Right cardiac atrium (tissue), 5 donors: ENCODE measurements around the gene R3HDM1. TPM values are rescaled to one million over a fixed set of nuclear protein-coding genes. Genes with fewer than 3 reads are reported as not detected.

ENCODE experiments used
- ATAC-seq, 2 donors: fragments of 200-7000 bp; cut with Tn5 transposase; one replicate each; pipeline versions ENCODE4 v1.8.0 to v1.9.1; 2020; ENCODE audit warnings: moderate library complexity in 2 of 2, mild to moderate bottlenecking in 1 of 2
- DNase-seq, 3 donors: peaks; one replicate each; pipeline ENCODE4 v3.0.0-alpha.2; 2020
- H3K27ac ChIP-seq: one replicate; pipeline ENCODE4 v1.5.1; 2013; ENCODE audit warnings: mild to moderate bottlenecking, low read length, control low read depth, moderate library complexity
- H3K27me3 ChIP-seq: one replicate; pipeline ENCODE4 v1.6.1; 2013; ENCODE audit not compliant: control insufficient read depth, insufficient read depth
- H3K4me1 ChIP-seq: one replicate; pipeline ENCODE4 v1.6.1; 2013; ENCODE audit warnings: low read length; ENCODE audit not compliant: control insufficient read depth, insufficient read depth
- H3K4me3 ChIP-seq: one replicate; pipeline ENCODE4 v1.5.1; 2013; ENCODE audit warnings: low read length, control low read depth
- H3K9me3 ChIP-seq: one replicate; pipeline ENCODE4 v1.6.1; 2013; ENCODE audit warnings: low read length; ENCODE audit not compliant: control insufficient read depth
- WGBS: extraction: QIAGEN DNeasy Blood & Tissue Kit; methylation state at CpG from one replicate; pipeline ENCODE4 v1.1.7; 2013; 5-methylcytosine and 5-hydroxymethylcytosine counted together
- intact Hi-C, 4 donors: fragments of 100-400 bp; cut with DNase I; formaldehyde crosslinking; loops; one replicate each; pipeline versions ENCODE4 v1.11.0 to v1.14.0; 2022 to 2023
- polyA plus RNA-seq: library from polyadenylated mRNA; stranded (reverse); fragments of 200-250 nt; gene quantifications from one replicate; pipeline ENCODE4 v1.2.3, GENCODE V29; 2013
- total RNA-seq, 4 donors: library from RNA; stranded (reverse); fragmentation: NEBNext Ultra II Directional; extraction: Animal tissue kit (Norgen Biotek cat#: 25700); gene quantifications; one replicate each; pipeline ENCODE4 v1.2.1, GENCODE V29; 2021
- donor health status: healthy with polysubstance abuse.
- donor health status: DM: no; HTN: yes; CAD: no.
- donor health status: DM: no; HTN: no; CAD: no.
- donor health status: DM: no; HTN: yes; CAD: no; lungs with severe emphysema.
- donor health status: DM: yes; HTN: yes; CAD: no.

Gene R3HDM1
- total and polyA plus RNA-seq, 5 donors: 8.2 to 23.1 (median 20.6) TPM

- H3K9me3 ChIP-seq: no peaks in the 10 kb centered on the region
- ATAC-seq (no peak), DNase-seq (no peak)
- H3K4me3 ChIP-seq: no peak overlapping the region
- 91% methylated on average over 2 of the region's 2 CpGs for WGBS
- no peaks in the 10 kb centered on the region for H3K4me1 ChIP-seq
- no peak overlapping the region for H3K27ac ChIP-seq
- no peaks in the 10 kb centered on the region for H3K27me3 ChIP-seq
- intact Hi-C loops: no loop called here
These were observed 39.6 kb downstream of the R3HDM1 start for GRCh38 chr2:135570884-135571283.

GRCh38 chr2:135573620-135574019 lies 42.3 kb downstream of the R3HDM1 start:
- Histone ChIP-seq H3K4me1 (no peaks in the 10 kb centered on the region), H3K27me3 (no peaks in the 10 kb centered on the region), H3K4me3 (no peak overlapping the region), H3K9me3 (no peaks in the 10 kb centered on the region), H3K27ac (no peak overlapping the region)
- intact Hi-C loops: no loop called here
- DNase-seq (no peak), ATAC-seq (no peak)
- 94% methylated on average over 1 of the region's 1 CpG for WGBS

- no peaks in the 10 kb centered on the region for H3K4me1 ChIP-seq
- no peak for ATAC-seq
- intact Hi-C loops: no loop called here
- no peak overlapping the region for H3K27ac ChIP-seq
- no peaks in the 10 kb centered on the region for H3K9me3 ChIP-seq
- DNase-seq: no peak
- 95% methylated on average over 3 of the region's 3 CpGs for WGBS
- H3K4me3 ChIP-seq: no peak overlapping the region
- H3K27me3 ChIP-seq: no peaks in the 10 kb centered on the region
These were observed 50.0 kb downstream of the R3HDM1 start for GRCh38 chr2:135581282-135581681.

- Histone ChIP-seq H3K27me3 (no peaks in the 10 kb centered on the region), H3K27ac (no peak overlapping the region), H3K9me3 (no peaks in the 10 kb centered on the region), H3K4me1 (no peaks in the 10 kb centered on the region), H3K4me3 (no peak overlapping the region)
- ATAC-seq: no peak
- intact Hi-C loops: no loop called here
- no peak for DNase-seq
- WGBS: 53% methylated on average over 2 of the region's 2 CpGs
These were observed 51.1 kb downstream of the R3HDM1 start for GRCh38 chr2:135582383-135582782.

- no peak for ATAC-seq
- Histone ChIP-seq H3K27ac (no peak overlapping the region), H3K9me3 (no peaks in the 10 kb centered on the region), H3K4me3 (no peak overlapping the region), H3K4me1 (no peaks in the 10 kb centered on the region), H3K27me3 (no peaks in the 10 kb centered on the region)
- DNase-seq: no peak
- 62% methylated on average over 2 of the region's 2 CpGs for WGBS
- intact Hi-C loops: no loop called here
These were observed 54.3 kb downstream of the R3HDM1 start for GRCh38 chr2:135585586-135585985.

GRCh38 chr2:135586148-135586547 lies 54.9 kb downstream of the R3HDM1 start:
- intact Hi-C loops: no loop called here
- DNase-seq: no peak
- no peaks in the 10 kb centered on the region for H3K27me3 ChIP-seq
- no peak for ATAC-seq
- no peaks in the 10 kb centered on the region for H3K9me3 ChIP-seq
- 54% methylated on average over 1 of the region's 1 CpG for WGBS
- no peak overlapping the region for H3K4me3 ChIP-seq
- no peaks in the 10 kb centered on the region for H3K4me1 ChIP-seq
- H3K27ac ChIP-seq: no peak overlapping the region

GRCh38 chr2:135587958-135588357 lies 56.7 kb downstream of the R3HDM1 start:
- H3K27ac ChIP-seq: no peak overlapping the region
- DNase-seq (no peak), ATAC-seq (no peak)
- H3K4me3 ChIP-seq: no peak overlapping the region
- 90% methylated on average over 1 of the region's 1 CpG for WGBS
- H3K4me1 ChIP-seq: no peaks in the 10 kb centered on the region
- no peaks in the 10 kb centered on the region for H3K27me3 ChIP-seq
- intact Hi-C loops: no loop called here
- H3K9me3 ChIP-seq: no peaks in the 10 kb centered on the region

- Histone ChIP-seq H3K27me3 (no peaks in the 10 kb centered on the region), H3K9me3 (no peaks in the 10 kb centered on the region), H3K4me1 (no peaks in the 10 kb centered on the region), H3K4me3 (no peak overlapping the region), H3K27ac (no peak overlapping the region)
- WGBS: 75% methylated on average over 2 of the region's 2 CpGs
- intact Hi-C loops: no loop called here
- ATAC-seq (no peak), DNase-seq (no peak)
These were observed 59.5 kb downstream of the R3HDM1 start for GRCh38 chr2:135590619-135591260.

GRCh38 chr2:135600915-135601314 lies 69.6 kb downstream of the R3HDM1 start:
- intact Hi-C loops: no loop called here
- Histone ChIP-seq H3K9me3 (no peaks in the 10 kb centered on the region), H3K27ac (no peak overlapping the region), H3K27me3 (no peaks in the 10 kb centered on the region), H3K4me1 (no peaks in the 10 kb centered on the region), H3K4me3 (no peak overlapping the region)
- no peak for DNase-seq
- WGBS: 90% methylated on average over 2 of the region's 2 CpGs
- no peak for ATAC-seq

GRCh38 chr2:135603543-135603942 lies 72.3 kb downstream of the R3HDM1 start:
- WGBS: 83% methylated on average over 7 of the region's 7 CpGs
- no peak for DNase-seq
- no peak for ATAC-seq
- intact Hi-C loops: no loop called here
- Histone ChIP-seq H3K4me1 (no peaks in the 10 kb centered on the region), H3K9me3 (no peaks in the 10 kb centered on the region), H3K27me3 (no peaks in the 10 kb centered on the region), H3K27ac (no peak overlapping the region), H3K4me3 (no peak overlapping the region)

- DNase-seq: no peak
- ATAC-seq: no peak
- no peaks in the 10 kb centered on the region for H3K27me3 ChIP-seq
- no peaks in the 10 kb centered on the region for H3K4me1 ChIP-seq
- H3K9me3 ChIP-seq: no peaks in the 10 kb centered on the region
- intact Hi-C loops: loop anchor here in 1 of 4 donors (5.0 kb wide), 1 partner anchor 605 kb away; no protein-coding TSS in a partner anchor
- H3K27ac ChIP-seq: no peak overlapping the region
- H3K4me3 ChIP-seq: no peak overlapping the region
- 87% methylated on average over 2 of the region's 2 CpGs for WGBS
These were observed 76.3 kb downstream of the R3HDM1 start for GRCh38 chr2:135607561-135607960.

- no peaks in the 10 kb centered on the region for H3K27me3 ChIP-seq
- ATAC-seq (no peak), DNase-seq (no peak)
- H3K4me3 ChIP-seq: no peak overlapping the region
- H3K4me1 ChIP-seq: no peaks in the 10 kb centered on the region
- no peak overlapping the region for H3K27ac ChIP-seq
- 99% methylated on average over 2 of the region's 2 CpGs for WGBS
- intact Hi-C loops: no loop called here
- no peaks in the 10 kb centered on the region for H3K9me3 ChIP-seq
These were observed 81.0 kb downstream of the R3HDM1 start for GRCh38 chr2:135612319-135612718.
